ENCODE data around the gene KCNE2.
"Not testable (repeated sequence)": the region's sequence is repeated elsewhere in the genome, so short reads cannot be mapped to it uniquely, and the experiment has no call there.

The KCNE2 gene

DNA sequence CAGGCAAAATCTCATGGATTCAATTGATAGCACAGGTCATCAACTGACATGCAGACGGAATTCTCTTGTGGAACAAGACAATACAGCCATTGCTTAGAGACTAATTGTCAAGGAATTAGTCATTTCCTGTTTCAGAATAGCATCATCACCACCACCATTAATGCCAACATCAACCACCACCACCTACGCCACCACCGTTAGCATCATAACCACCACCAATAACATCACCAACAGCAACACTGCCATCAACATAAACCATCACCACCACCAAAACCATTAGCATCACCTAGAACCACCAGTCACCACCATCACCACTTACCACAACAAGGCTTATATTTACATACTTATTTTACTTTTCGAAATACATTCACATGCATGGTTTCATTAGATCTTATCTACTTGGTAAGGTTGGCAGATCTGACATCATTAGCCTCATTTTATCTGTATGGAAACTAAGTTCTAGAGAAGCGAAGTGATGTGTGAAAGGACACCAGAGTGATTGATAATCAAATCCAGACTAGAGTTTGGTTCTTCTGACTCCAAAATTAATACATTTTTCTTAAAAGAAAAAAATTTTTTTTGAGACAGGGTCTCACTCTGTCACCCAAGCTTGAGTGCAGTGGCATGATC, 53.8 kb downstream of the KCNE2 start:
- DNase-seq = not testable (repeated sequence)

All from activated CD4-positive, alpha-beta T cell treated with anti-CD3 and anti-CD28 coated beads, Interleukin-2, Interleukin-6, amounts not matched to agents 100 ng/mL and 50 ng/mL, durations not matched to agents 16 hours and 8 hours (primary cell).